ENCODE results near the gene PRKAG2. TPM values are rescaled to one million over a fixed set of nuclear protein-coding genes. Genes with fewer than 3 reads are reported as not detected.

The PRKAG2 gene
- total and polyA plus RNA-seq, 5 donors, result 162 to 298 (median 181) TPM

DNA sequence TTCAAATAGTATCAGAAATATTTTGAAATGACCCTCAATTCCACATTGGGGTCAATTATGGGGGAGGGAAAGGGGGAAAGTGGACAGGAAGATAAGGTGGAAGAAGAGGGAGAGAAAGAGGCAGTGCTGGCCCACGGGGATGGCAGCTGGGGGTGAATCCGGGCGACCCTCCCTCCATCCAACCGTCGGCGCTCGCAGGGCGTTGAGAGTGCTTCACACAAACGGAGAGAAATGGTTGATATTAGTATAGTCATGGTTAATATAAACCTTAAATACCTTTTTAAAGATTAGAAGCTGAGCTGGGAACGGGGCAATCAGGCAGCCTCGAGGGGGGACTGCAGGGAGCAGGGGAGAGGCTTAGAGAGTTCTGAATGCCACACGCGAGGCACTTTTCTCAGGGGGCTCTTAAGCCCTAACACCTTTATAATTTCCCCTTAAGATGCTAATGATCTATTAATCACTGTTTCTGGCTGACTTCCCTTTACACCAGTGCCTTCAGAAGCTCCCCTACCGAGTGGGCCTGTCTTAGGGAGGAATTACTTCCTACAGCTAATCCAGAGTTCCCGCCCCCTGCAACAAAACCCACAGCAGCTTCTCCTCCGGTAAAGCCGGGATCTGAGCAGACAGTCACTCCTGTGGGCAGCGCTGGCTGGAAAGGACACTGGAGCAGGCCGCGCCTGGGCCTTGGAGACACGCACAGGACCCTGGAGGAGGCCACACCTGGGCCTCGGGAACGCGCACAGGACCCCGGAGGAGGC lies 39.5 kb downstream of the PRKAG2 start:
- intact Hi-C loops (cut with DNase I), result no loop called here
- WGBS, result 71% methylated on average over 25 of the region's 25 CpGs
- peak in 2 of 3 donors; percentile 42 to 47 for DNase-seq
- Histone ChIP-seq H3K9me3 (ENCODE audit: control insufficient read depth, low read length) (no peaks in the 10 kb centered on the region), H3K27me3 (ENCODE audit: control insufficient read depth, insufficient read depth) (no peaks in the 10 kb centered on the region), H3K4me3 (ENCODE audit: low read length) (no peak overlapping the region), H3K27ac (ENCODE audit: low read length) (no peak overlapping the region), H3K4me1 (ENCODE audit: control insufficient read depth, insufficient read depth, low read length) (no peaks in the 10 kb centered on the region)
- no peak for ATAC-seq

DNA sequence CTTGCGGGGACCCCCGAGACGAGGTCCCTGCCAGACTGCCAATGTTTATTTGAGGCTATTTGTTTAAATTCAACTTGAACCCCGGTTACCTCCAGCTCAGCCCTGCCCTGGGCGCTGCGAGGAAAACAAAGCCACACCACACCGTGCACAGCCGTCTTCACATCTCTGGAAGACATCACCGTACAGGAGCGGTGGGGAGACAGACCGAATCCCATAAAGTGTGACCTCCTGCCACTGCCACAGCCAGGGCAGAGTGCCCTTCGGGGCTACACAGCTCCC lies 40.0 kb downstream of the PRKAG2 start:
- ATAC-seq (no peak), DNase-seq (peak in 2 of 3 donors; percentile 11 to 28)
- Histone ChIP-seq H3K9me3 (ENCODE audit: control insufficient read depth, low read length) (no peaks in the 10 kb centered on the region), H3K27ac (ENCODE audit: low read length) (no peak overlapping the region), H3K4me3 (ENCODE audit: low read length) (no peak overlapping the region), H3K4me1 (ENCODE audit: control insufficient read depth, insufficient read depth, low read length) (no peaks in the 10 kb centered on the region), H3K27me3 (ENCODE audit: control insufficient read depth, insufficient read depth) (no peaks in the 10 kb centered on the region)
- WGBS, result 86% methylated on average over 12 of the region's 12 CpGs
- intact Hi-C loops (cut with DNase I), result no loop called here

GRCh38 chr7:151836191-151836926 lies 40.6 kb downstream of the PRKAG2 start:
- intact Hi-C loops (cut with DNase I), result no loop called here
- ATAC-seq (no peak), DNase-seq (peak in 2 of 3 donors; percentile 9 to 38)
- Histone ChIP-seq H3K4me3 (ENCODE audit: low read length) (no peak overlapping the region), H3K27me3 (ENCODE audit: control insufficient read depth, insufficient read depth) (no peaks in the 10 kb centered on the region), H3K27ac (ENCODE audit: low read length) (no peak overlapping the region), H3K9me3 (ENCODE audit: control insufficient read depth, low read length) (no peaks in the 10 kb centered on the region), H3K4me1 (ENCODE audit: control insufficient read depth, insufficient read depth, low read length) (no peaks in the 10 kb centered on the region)
- WGBS, result 90% methylated on average over 16 of the region's 16 CpGs

GRCh38 chr7:151835636-151836035 lies 41.3 kb downstream of the PRKAG2 start:
- intact Hi-C loops (cut with DNase I), result no loop called here
- Histone ChIP-seq H3K27me3 (ENCODE audit: control insufficient read depth, insufficient read depth) (no peaks in the 10 kb centered on the region), H3K4me1 (ENCODE audit: control insufficient read depth, insufficient read depth, low read length) (no peaks in the 10 kb centered on the region), H3K4me3 (ENCODE audit: low read length) (no peak overlapping the region), H3K27ac (ENCODE audit: low read length) (no peak overlapping the region), H3K9me3 (ENCODE audit: control insufficient read depth, low read length) (no peaks in the 10 kb centered on the region)
- WGBS, result 86% methylated on average over 9 of the region's 9 CpGs
- DNase-seq (peak in 1 of 3 donors; percentile 48), ATAC-seq (no peak)

DNA sequence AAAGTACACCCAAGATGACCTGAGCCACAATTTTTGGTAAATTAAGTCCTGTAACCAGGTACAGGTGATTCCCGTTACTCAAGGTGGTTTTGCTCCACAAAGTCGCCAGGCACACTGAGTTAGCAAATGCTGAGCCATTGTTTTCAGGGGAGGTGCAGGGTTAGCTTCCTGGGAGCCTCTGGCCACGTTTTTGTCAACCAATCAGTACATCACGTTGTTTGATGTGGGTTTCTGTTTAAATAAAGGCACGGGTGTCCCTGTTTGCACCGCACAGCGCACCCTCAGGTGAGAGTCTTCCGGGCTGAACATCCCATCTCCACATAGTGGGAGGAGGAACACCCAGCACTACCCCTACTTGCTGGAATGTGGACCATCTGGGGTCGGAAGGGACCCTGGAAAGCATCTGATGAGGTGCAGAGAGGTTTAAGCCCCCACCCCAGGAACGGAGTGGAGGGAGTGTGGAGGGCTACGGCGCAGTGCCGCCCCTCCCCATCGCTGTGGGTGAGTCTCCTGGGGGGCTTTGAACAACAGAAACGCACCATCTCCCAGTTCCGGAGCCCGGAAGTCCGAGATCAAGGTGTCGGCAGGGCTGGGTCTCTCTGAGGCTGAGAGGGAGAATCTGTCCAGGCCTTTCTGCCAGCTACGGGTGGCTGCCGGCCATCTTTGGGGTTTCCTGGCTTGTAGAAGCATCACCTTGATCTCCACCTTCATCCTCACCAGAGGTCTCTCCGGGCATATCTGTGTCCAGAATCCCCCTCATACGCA lies 42.5 kb downstream of the PRKAG2 start:
- WGBS, result 84% methylated on average over 23 of the region's 23 CpGs
- DNase-seq (peak in 1 of 3 donors; percentile 29), ATAC-seq (no peak)
- no peaks in the 10 kb centered on the region for H3K4me1 ChIP-seq (ENCODE audit: control insufficient read depth, insufficient read depth, low read length)
- intact Hi-C loops (cut with DNase I), result no loop called here
- no peak overlapping the region for H3K4me3 ChIP-seq (ENCODE audit: low read length)
- H3K27me3 ChIP-seq (ENCODE audit: control insufficient read depth, insufficient read depth), result no peaks in the 10 kb centered on the region
- no peaks in the 10 kb centered on the region for H3K9me3 ChIP-seq (ENCODE audit: control insufficient read depth, low read length)
- no peak overlapping the region for H3K27ac ChIP-seq (ENCODE audit: low read length)

DNA sequence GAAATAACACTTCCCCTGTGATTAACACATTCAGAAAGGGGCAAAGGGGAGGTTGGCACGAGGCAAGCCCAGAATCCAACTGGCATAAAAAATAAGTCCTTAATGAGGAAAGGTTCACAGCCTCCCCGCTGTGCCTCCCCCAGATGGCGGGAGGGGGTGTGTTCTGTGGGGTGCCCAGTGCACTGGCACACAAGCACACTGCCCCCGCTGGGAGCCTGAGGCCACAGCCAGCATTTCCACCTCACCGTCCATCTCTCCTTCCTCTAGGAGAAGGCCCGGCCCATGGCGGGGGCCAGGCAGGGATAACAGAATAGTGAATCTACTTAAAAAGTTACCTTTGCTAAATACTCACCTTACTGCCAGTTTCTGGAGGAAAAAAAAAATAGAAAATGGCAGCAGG lies 43.2 kb downstream of the PRKAG2 start:
- no peaks in the 10 kb centered on the region for H3K27me3 ChIP-seq (ENCODE audit: control insufficient read depth, insufficient read depth)
- no peak overlapping the region for H3K4me3 ChIP-seq (ENCODE audit: low read length)
- ATAC-seq (no peak), DNase-seq (peak in 1 of 3 donors; percentile 16)
- no peaks in the 10 kb centered on the region for H3K4me1 ChIP-seq (ENCODE audit: control insufficient read depth, insufficient read depth, low read length)
- no peaks in the 10 kb centered on the region for H3K9me3 ChIP-seq (ENCODE audit: control insufficient read depth, low read length)
- H3K27ac ChIP-seq (ENCODE audit: low read length), result no peak overlapping the region
- intact Hi-C loops (cut with DNase I), result no loop called here
- WGBS, result 83% methylated on average over 7 of the region's 7 CpGs

DNA sequence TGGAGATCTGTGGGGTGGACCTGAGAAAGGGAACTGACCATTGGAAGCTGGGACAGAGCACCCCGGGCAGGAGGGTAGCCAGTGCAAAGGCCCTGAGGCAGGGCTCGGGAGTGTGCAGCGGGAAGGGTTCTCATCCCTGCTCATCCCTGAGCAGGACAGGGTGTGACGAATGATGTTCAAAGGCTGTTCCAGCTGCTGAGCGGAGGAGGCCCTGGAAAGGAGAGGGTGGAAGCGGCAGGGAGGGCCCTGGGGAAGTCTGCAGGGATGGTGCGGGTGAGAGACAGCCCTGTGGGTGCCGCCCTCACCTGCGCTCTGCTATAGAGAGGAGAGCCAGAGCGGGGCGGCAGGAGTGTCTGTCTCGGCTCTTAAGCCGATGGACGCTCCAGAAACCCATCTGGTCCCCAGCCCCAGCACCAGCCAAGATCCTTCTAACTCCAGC lies 43.7 kb downstream of the PRKAG2 start:
- ATAC-seq (no peak), DNase-seq (peak in 1 of 3 donors; percentile 20)
- intact Hi-C loops (cut with DNase I), result no loop called here
- Histone ChIP-seq H3K4me3 (ENCODE audit: low read length) (no peak overlapping the region), H3K9me3 (ENCODE audit: control insufficient read depth, low read length) (no peaks in the 10 kb centered on the region), H3K27ac (ENCODE audit: low read length) (no peak overlapping the region), H3K27me3 (ENCODE audit: control insufficient read depth, insufficient read depth) (no peaks in the 10 kb centered on the region), H3K4me1 (ENCODE audit: control insufficient read depth, insufficient read depth, low read length) (no peaks in the 10 kb centered on the region)
- 90% methylated on average over 14 of the region's 14 CpGs for WGBS

DNA sequence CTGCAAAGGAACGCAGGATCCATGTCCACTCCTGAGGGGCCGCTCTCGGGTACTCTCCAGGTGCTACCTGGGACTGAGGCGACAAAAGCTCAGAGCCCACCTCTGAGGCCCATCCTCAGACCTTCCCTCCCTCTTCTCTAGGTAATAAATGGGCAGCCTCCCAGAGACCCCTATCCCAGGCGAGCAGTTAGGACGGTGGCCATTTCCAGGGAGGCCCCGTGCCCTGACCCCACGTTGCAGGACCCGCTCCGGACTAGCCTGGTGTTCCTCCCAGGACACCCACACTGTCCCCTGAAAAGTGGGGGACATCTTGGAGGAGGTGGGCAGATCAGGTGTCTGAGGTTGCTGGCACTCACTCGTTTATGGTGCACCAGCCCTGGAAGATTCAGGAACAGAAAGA lies 44.3 kb downstream of the PRKAG2 start:
- Histone ChIP-seq H3K9me3 (ENCODE audit: control insufficient read depth, low read length) (no peaks in the 10 kb centered on the region), H3K4me3 (ENCODE audit: low read length) (no peak overlapping the region), H3K4me1 (ENCODE audit: control insufficient read depth, insufficient read depth, low read length) (no peaks in the 10 kb centered on the region), H3K27ac (ENCODE audit: low read length) (no peak overlapping the region), H3K27me3 (ENCODE audit: control insufficient read depth, insufficient read depth) (no peaks in the 10 kb centered on the region)
- 94% methylated on average over 11 of the region's 11 CpGs for WGBS
- intact Hi-C loops (cut with DNase I), result no loop called here
- DNase-seq (peak in 1 of 3 donors; percentile 18), ATAC-seq (no peak)

DNA sequence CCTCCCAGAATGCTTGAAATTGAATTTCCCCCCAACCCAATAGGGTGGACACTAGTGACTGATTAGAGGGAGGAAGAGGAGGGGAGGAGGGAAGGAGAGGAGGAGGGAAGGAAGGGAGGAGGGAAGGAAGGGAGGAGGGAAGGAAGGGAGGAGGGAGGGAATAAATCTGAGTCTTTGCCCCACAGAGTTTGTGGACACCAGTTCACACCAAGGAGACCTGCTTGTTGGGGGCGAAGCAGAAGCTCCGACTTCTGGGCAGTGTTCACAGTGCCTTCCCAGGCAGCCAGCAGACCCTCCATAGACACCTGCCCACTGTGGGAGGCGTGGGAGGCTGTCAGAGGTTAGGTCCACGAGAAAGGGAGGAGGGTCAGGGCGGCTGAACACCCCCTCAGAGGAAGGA lies 44.8 kb downstream of the PRKAG2 start:
- intact Hi-C loops (cut with DNase I), result no loop called here
- Histone ChIP-seq H3K27me3 (ENCODE audit: control insufficient read depth, insufficient read depth) (no peaks in the 10 kb centered on the region), H3K27ac (ENCODE audit: low read length) (no peak overlapping the region), H3K9me3 (ENCODE audit: control insufficient read depth, low read length) (no peaks in the 10 kb centered on the region), H3K4me3 (ENCODE audit: low read length) (no peak overlapping the region), H3K4me1 (ENCODE audit: control insufficient read depth, insufficient read depth, low read length) (no peaks in the 10 kb centered on the region)
- DNase-seq (peak in 1 of 3 donors; percentile 18), ATAC-seq (no peak)
- WGBS, result 78% methylated on average over 5 of the region's 5 CpGs

- 86% methylated on average over 13 of the region's 13 CpGs for WGBS
- DNase-seq, result peak in 2 of 3 donors; percentile 26 to 34
- intact Hi-C loops (cut with DNase I), result no loop called here
- no peaks in the 10 kb centered on the region for H3K27me3 ChIP-seq (ENCODE audit: control insufficient read depth, insufficient read depth)
- no peak for ATAC-seq
- H3K27ac ChIP-seq (ENCODE audit: low read length), result no peak overlapping the region
- H3K4me1 ChIP-seq (ENCODE audit: control insufficient read depth, insufficient read depth, low read length), result no peaks in the 10 kb centered on the region
- no peaks in the 10 kb centered on the region for H3K9me3 ChIP-seq (ENCODE audit: control insufficient read depth, low read length)
- H3K4me3 ChIP-seq (ENCODE audit: low read length), result no peak overlapping the region
Observed at GRCh38 chr7:151831606-151832005, 45.3 kb downstream of the PRKAG2 start.

Data from right cardiac atrium (tissue), 5 donors.